GM21360 (cell line): ENCODE measurements around the gene C1QL4.

ENCODE experiments used
- ATAC-seq: cut with Tn5 transposase; IDR thresholded peaks from one replicate; pipeline ENCODE4 v1.9.1; 2021; ENCODE audit warnings: mild to moderate bottlenecking, moderate library complexity; ENCODE audit not compliant: unreplicated experiment

C1QL4 gene

GRCh38 chr12:49348781-49349180 is 11.8 kb upstream of the C1QL4 start:
- no peak for ATAC-seq

- ATAC-seq: peak; percentile 50
Measured at GRCh38 chr12:49347311-49348193, 10.6 kb upstream of the C1QL4 start.

- no peak for ATAC-seq
Measured at GRCh38 chr12:49346659-49347310, 9.8 kb upstream of the C1QL4 start, which contains the start of gene DNAJC22. Gene DNAJC22 (plus strand): TSS chr12:49346888. CDS start chr12:49348873, 1,985 bp downstream.

GRCh38 chr12:49345825-49346658 is 9.1 kb upstream of the C1QL4 start:
- ATAC-seq: no peak

GRCh38 chr12:49345051-49345824 is 8.2 kb upstream of the C1QL4 start:
- no peak for ATAC-seq

GRCh38 chr12:49344486-49345050 is 7.6 kb upstream of the C1QL4 start:
- ATAC-seq: no peak

- ATAC-seq: no peak
Measured at GRCh38 chr12:49342914-49343731, 6.1 kb upstream of the C1QL4 start.

- ATAC-seq: peak; percentile 69
Measured at GRCh38 chr12:49342066-49342913, 5.3 kb upstream of the C1QL4 start.

GRCh38 chr12:49341777-49342065 is 4.7 kb upstream of the C1QL4 start:
- ATAC-seq: no peak

GRCh38 chr12:49340971-49341776 is 4.2 kb upstream of the C1QL4 start:
- no peak for ATAC-seq

GRCh38 chr12:49340095-49340870 is 3.3 kb upstream of the C1QL4 start:
- ATAC-seq: no peak

- ATAC-seq: no peak
Measured at GRCh38 chr12:49339464-49339861, 2.5 kb upstream of the C1QL4 start.

GRCh38 chr12:49338830-49339463 is 2.0 kb upstream of the C1QL4 start:
- no peak for ATAC-seq

- ATAC-seq: no peak
Measured at GRCh38 chr12:49335955-49336644, 888 bp downstream of the C1QL4 start.

GRCh38 chr12:49335118-49335954 is 1.7 kb downstream of the C1QL4 start:
- no peak for ATAC-seq
